SIG-M5 treated with dmso at 0.1 percent for 504 hours (cell line): ENCODE data around the gene DXO.
"Not testable (repeated sequence)": the region's sequence is repeated elsewhere in the genome, so short reads cannot be mapped to it uniquely, and the experiment has no call there.

ENCODE experiments used
- DNase-seq: peaks from one replicate; lab custom pipeline; 2025; ENCODE audit not compliant: unreplicated experiment; lab: John Stamatoyannopoulos, UW

The DXO gene

DNA sequence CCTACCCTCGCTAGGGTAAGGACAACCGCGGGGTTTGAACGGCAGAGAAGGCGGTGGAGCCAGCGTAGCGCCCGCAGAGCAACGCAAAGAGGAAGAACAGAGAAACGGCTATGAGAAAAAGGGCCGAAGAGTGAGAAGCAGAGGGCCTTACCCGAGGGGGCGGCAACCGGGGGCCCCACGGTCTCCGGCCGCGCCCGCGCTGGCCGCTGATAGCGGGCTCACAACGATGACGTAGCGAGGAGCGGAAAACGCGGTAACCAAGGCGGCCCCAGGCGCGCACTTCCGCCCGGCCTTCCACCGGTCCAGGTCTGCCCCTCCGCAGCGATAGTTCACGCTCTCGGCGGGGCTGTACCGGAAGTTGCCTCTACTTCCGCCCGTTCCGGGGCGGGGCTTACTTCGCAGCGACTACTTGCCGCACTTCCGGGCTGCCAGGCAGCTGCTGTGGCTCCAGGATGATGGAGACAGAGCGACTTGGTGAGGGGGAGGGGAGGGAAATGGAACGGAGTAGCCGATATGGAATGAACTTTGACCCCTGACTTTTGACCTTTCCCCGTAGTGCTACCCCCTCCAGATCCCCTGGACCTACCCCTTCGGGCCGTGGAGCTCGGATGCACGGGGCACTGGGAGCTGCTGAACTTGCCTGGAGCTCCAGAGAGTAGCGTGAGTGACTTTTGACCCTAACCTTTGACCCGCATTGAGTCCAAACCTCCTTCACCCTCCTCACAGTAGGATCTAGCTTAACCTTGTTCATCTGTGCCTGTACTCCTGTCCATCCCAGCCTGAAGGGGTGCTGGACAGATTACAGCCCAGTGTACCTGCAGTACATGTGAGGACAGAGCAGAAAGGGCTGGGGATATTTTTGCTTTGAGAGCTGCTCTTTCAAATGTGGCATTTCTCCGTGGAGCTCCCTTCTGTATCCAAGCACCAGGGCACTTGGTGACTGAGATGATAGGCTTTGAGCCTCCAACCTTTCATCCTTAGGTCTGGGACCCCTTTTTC, 12.9 kb downstream of the DXO start, which contains the start of the genes NELFE and SKIC2:
TSS of gene NELFE (minus strand) at position 231 of the 999 bp plus-strand sequence. CDS start 525 bp downstream, outside the sequence.
TSS of gene SKIC2 (plus strand) at position 435 of the 999 bp plus-strand sequence. CDS start at position 453, 18 bp downstream.
- peak; percentile 95 for DNase-seq

DNA sequence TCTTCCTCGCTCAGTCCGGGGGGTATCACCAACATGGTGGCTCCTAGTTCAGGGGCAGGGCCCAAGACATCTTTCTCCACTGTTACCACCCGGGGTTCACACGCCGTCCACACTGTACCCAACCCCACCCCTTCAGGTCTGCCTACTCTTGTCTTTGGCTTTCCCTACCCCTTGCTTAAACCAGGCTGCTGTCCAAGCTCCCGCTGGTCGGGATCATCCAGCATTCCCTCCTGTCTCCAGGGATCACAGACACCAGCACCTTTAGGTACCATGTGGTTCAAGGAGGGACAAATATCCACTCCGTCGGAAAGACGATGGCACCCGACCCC, 13.6 kb downstream of the DXO start:
- no peak for DNase-seq

DNA sequence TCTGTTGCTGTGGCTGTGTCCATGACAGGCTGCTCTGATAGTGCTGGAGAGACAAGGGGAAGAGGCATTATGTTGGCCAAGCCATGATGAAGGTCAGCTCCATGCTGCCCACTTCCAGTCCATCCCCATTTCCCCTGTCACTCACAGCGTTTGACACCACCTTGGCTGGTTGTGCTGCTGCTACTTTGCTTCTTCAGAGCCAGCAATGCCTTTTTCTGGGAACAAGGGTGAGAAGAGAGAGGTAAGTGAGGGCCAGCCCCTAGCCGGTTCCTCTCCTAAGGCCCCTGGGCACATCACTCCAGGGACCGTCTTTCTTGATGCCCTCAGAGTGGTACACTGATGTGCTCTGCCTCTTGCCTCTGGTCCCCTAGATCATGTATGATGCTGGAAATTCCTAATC, 15.1 kb downstream of the DXO start:
- no peak for DNase-seq

DNA sequence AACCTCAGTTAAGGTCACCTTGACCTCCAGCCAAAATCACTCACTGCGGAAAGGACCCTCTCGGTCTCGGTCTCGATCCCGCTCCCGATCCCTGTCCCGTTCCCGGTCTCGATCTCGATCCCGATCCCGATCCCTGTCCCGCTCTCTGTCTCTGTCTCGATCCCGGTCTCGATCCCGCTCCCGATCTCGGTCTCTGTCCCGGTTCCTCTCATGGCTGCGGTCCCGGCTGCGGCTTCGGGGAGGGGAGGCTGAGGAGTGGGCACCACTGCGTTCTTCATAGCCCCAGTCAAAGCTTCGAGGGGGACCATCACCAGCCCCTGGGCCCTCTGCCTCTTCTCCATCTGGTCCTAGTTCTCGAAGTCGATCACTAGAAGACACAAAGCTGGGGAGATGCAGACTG, 17.4 kb downstream of the DXO start:
- no peak for DNase-seq

DNA sequence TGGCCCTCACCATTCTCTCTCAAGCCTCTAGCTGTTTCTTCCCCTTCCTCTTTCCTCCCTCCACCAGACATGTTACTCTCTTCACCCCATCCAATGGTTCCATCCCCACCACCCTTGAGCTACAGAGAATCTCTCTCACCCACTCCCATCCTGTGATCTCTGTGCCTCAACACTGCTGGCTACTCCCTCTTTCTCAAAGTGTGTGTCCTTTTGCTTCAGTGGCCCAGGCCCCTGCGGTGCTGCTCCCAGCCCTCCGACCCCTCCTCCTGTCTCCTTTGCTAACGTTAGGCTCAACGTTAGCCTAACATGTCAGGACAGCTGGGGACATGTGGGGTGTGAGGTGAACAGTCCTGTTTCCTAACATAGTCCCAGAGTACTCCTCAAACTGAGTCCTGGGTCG, 19.0 kb downstream of the DXO start:
- DNase-seq, result no peak

DNA sequence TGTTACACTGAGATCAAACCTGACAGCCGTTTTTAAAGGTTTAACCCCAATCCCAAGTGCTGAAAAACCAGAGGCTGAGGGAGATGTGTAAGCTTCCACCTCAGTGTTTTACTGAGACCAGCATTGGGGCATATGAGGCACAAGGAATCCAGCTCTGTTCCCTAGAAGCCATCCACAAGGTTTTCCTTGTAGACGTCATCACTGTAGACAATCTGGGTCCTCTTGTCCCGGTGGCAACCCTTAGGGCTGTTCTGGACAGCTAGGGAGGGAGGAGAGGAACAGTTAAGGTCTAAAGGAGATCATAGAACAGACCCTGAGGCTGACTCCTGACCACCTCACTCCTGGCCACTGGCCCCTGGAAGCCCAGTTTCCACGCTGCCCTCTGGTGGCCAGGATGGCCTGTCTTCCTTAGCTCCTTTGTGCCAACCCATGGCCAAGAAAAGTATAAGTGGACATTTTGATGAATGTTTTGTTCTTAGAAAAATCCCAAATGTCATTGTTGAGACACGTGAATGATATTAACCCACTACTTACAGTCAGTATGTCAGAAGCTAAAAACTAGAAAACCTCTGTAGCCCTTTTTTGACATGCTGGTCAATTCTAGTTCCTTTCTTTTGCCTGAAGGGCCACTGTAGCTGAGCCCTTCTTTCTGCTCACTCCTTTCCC, 19.7 kb downstream of the DXO start:
- DNase-seq, result peak; percentile 5

DNA sequence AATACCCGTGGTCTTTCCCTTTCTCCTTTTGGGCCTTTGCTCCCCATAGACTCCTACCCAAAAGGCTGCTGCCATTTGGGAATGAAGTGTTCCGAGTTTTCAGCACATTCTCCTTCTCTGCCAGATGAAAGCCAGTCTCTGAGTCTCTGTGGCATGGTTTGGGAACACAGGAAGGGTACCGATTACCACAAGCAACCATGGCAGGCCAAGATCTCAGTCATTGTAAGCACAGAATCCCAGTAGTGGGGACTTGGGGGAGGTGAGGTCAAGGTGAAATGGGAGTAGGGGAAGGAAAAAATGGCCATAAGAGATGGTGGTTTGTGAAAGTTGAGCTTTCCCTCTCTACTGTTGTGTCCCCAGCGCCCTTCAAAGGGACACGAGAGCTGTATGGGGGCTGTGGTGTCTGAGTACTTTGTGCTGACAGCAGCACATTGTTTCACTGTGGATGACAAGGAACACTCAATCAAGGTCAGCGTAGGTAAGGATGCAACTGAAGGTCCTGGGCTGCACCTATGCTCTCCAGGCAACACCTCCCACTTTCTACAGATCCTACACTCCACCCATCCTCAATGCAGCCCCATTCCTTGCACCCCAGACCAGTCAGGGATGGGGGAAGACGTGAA, 21.9 kb downstream of the DXO start:
- no peak for DNase-seq

DNA sequence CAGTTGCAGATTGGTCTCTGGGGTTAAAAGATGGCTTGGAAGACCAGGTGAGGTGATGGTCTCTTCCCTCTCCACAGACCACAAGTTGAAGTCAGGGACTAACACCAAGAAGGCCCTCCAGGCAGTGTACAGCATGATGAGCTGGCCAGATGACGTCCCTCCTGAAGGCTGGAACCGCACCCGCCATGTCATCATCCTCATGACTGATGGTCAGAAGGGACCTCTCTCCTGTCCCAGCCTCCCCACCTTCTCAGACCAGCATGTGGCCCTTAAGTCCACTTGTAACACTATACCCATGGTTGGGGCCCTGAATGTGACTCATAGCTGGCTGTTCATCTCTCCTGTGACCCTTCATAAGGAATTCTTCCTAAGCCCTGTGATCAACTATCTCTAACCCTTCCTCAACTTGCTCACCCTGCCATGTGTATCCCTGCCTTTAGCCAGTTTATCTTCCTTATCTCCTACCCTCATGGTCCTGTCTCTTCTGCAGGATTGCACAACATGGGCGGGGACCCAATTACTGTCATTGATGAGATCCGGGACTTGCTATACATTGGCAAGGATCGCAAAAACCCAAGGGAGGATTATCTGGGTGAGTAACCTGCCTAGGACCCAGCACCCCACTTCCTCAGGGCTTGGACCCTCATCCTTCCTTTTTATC, 23.1 kb downstream of the DXO start:
- no peak for DNase-seq

DNA sequence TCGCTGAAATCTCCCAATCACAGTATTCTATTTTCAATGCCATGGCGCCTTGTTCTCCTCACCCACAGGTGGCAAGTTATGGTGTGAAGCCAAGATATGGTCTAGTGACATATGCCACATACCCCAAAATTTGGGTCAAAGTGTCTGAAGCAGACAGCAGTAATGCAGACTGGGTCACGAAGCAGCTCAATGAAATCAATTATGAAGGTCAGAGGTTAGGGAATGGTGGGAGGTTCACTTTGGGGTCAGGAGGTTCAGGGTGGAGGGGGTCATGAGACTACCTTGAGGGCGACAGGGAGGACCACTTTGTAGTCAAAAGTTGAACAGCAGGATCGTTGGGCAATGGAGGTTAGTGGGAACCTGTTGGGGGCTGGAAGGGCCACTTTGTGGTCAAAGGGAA, 23.6 kb downstream of the DXO start:
- DNase-seq, result no peak

DNA sequence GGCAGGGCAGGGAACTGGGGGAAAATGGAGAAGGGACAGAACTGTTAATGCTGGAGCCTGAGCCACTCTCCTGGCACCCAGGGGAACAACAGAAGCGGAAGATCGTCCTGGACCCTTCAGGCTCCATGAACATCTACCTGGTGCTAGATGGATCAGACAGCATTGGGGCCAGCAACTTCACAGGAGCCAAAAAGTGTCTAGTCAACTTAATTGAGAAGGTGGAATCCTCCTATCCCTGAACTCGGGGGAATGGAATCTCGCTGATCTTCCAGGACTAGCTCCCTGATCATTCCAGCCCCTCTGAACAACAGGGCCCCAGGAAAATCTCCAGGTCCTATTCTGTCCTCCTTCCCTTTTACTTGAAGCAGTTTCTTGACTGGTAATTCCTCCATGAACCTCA, 24.1 kb downstream of the DXO start:
- no peak for DNase-seq

DNA sequence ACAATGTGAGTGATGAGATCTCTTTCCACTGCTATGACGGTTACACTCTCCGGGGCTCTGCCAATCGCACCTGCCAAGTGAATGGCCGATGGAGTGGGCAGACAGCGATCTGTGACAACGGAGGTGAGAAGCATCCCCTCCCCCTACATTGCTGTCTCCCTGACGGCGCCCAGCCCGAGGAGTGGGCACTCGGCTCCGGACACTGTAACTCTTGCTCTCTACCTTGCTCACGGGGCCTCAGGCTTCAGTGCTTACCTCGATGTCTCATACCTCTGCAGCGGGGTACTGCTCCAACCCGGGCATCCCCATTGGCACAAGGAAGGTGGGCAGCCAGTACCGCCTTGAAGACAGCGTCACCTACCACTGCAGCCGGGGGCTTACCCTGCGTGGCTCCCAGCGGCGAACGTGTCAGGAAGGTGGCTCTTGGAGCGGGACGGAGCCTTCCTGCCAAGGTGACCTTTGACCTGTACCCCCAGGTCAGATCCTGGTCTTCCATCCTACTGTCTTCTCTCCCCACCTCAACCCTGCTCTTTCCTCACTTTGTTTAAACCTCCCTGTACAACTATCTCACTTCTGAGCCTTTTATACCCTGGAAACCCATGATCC, 24.8 kb downstream of the DXO start:
- no peak for DNase-seq

DNA sequence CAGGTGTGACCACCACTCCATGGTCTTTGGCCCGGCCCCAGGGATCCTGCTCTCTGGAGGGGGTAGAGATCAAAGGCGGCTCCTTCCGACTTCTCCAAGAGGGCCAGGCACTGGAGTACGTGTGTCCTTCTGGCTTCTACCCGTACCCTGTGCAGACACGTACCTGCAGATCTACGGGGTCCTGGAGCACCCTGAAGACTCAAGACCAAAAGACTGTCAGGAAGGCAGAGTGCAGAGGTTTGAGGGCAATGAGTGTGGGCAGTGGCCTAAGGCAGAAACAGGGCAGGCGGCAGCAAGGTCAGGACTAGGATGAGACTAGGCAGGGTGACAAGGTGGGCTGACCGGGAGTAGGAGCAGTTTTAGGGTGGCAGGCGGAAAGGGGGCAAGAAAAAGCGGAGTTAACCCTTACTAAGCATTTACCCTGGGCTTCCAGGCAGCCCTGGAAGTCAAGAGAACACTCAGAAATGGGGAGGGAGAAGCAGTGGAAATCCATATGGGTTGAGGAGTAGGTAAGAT, 25.5 kb downstream of the DXO start:
- DNase-seq, result no peak

DNA sequence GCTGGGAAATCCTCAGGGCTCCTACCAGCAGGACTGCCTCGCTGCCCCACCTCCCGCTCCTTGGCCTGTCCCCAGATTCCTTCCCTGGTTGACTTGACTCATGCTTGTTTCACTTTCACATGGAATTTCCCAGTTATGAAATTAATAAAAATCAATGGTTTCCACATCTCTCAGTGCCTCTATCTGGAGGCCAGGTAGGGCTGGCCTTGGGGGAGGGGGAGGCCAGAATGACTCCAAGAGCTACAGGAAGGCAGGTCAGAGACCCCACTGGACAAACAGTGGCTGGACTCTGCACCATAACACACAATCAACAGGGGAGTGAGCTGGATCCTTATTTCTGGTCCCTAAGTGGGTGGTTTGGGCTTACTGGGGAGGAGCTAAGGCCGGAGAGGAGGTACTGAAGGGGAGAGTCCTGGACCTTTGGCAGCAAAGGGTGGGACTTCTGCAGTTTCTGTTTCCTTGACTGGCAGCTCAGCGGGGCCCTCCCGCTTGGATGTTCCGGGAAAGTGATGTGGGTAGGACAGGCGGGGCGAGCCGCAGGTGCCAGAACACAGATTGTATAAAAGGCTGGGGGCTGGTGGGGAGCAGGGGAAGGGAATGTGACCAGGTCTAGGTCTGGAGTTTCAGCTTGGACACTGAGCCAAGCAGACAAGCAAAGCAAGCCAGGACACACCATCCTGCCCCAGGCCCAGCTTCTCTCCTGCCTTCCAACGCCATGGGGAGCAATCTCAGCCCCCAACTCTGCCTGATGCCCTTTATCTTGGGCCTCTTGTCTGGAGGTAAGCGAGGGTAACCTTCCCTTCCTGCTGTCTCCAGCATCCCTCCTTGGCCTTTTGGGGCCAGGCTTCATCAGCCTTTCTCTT, 26.2 kb downstream of the DXO start, which contains the start of gene CFB:
TSS of gene CFB (plus strand) at position 589 of the 863 bp plus-strand sequence. CDS start at position 716, 127 bp downstream.
- DNase-seq, result no peak

DNA sequence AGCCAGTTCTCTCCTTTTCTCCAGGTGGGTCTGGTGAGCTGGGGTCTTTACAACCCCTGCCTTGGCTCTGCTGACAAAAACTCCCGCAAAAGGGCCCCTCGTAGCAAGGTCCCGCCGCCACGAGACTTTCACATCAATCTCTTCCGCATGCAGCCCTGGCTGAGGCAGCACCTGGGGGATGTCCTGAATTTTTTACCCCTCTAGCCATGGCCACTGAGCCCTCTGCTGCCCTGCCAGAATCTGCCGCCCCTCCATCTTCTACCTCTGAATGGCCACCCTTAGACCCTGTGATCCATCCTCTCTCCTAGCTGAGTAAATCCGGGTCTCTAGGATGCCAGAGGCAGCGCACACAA, 26.8 kb downstream of the DXO start:
- DNase-seq, result no peak

DNA sequence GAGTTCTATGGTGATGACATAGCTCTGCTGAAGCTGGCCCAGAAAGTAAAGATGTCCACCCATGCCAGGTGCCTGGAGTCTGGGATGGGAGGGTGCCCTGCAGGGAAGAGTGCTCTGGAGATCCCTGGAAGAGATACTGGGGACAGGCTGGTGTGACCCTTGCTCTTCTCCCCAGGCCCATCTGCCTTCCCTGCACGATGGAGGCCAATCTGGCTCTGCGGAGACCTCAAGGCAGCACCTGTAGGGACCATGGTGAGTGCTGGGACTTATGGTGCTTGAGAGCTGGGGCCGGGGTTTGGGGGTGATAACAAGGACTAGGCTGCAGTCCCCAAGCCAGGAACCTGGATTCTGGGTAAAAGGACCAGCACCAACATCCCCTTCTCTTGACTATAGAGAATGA, 28.2 kb downstream of the DXO start:
- no peak for DNase-seq

DNA sequence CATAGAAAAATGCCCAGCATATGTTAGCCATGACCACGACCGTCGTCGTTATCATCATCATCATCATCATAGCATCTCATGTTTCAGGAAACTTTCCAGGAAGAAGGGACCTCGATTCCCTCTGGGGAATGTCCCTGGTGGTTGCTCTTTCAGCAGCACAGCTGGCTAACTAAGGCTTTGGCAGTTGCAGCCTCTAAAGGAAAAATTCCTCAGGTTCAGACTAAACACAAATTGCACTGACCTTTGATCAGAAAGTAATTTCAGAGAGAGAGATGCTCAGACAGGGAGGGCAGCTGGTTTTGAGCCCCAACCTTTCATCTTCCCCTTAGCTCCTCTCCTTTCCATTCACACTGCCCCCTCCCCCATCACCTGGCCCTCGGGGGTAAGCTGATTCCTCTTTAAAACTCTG, 31.7 kb downstream of the DXO start:
- peak; percentile 14 for DNase-seq

DNA sequence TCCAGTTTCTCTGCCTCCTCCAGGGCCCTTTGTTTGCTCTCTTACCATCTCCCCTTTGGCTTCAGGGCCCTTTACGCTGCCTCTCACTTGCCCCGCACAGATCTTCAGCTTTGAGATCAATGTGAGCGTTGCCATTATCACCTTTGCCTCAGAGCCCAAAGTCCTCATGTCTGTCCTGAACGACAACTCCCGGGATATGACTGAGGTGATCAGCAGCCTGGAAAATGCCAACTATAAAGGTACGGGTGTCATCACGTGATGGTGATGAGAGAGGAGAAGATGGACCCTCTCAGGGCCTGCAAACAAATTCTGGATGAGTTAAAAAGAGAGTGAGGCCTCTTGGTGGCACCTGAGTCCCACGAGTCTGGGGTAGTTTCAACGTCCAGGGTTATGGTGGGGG, 36.1 kb downstream of the DXO start:
- no peak for DNase-seq

DNA sequence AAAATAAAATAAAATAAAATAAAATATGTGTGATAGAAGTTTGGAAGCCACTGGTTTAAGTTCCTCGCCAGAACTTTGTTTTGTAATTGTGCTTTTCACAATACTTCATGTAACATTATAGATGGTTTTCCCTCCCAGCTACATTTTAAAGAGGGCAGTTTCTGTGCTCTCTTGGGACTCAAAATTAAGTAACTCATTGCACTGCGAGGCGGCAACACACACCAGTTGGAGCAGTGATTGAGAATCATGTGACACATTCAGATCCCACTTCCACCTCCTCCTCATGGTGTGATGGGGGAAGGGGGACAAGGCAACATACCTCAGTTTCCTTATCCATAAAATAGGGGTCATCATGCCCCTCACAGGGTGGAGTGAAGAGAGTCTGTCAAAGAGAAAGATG, 36.9 kb downstream of the DXO start:
- DNase-seq, result no peak

DNA sequence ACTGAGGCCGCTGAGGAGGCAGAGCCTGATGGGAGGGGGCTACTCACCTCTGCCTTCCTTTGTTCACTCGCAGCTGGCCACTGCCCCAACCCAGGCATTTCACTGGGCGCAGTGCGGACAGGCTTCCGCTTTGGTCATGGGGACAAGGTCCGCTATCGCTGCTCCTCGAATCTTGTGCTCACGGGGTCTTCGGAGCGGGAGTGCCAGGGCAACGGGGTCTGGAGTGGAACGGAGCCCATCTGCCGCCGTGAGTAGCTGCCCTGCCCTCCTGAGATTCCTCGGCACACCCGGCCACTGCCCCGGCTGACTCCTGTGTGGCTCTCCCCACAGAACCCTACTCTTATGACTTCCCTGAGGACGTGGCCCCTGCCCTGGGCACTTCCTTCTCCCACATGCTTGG, 38.4 kb downstream of the DXO start:
- no peak for DNase-seq

DNA sequence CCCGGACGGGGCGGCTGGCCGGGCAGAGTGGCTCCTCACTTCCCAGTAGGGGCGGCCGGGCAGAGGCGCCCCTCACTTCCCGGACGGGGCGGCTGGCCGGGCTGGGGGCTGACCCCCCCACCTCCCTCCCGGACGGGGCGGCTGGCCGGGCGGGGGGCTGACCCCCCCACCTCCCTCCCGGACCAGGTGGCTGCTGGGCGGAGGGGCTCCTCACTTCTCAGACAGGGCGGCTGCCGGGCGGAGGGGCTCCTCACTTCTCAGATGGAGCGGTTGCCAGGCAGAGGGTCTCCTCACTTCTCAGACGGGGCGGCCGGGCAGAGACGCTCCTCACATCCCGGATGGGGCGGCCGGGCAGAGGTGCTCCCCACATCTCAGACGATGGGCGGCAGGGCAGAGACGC, 39.8 kb downstream of the DXO start:
- not testable (repeated sequence) for DNase-seq
